H4 (cell line): ENCODE data around the gene LRBA. TPM values are rescaled to one million over a fixed set of nuclear protein-coding genes. Genes with fewer than 3 reads are reported as not detected.
"Not testable (repeated sequence)": the region's sequence is repeated elsewhere in the genome, so short reads cannot be mapped to it uniquely, and the experiment has no call there.

ENCODE experiments used
- DNase-seq: peaks from one replicate; pipeline ENCODE4 v3.0.0-alpha.2; 2015; ENCODE audit warnings: low spot score
- total RNA-seq: library from RNA; depleted of rRNA; stranded (reverse); fragments of >200 nt; shearing (Covaris generic); gene quantifications from 2 replicates; pipeline ENCODE4 v1.2.3, GENCODE V29; 2014

Gene LRBA
- total RNA-seq, 1 experiment from 2014 or later, result 31.1 TPM

DNA sequence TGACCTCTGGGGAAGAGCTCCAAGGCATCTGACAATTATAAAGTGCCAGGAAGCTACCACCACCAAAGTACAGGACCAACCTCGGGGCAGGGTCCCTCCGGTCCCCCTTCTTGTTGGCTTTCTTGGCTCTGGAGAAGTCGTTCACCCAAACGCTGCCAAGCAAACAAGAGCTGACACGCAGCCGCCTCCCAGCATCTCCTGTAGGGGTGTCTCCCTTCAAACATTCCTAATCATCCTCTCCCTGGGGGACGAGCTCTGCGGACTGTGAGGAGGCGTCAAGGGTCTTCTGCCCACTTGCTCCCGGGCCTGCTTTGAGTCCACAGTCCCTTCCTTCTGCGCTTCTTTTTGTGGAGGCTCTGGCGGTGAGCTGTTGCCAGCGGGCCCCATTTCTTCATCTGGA is 592.0 kb downstream of the LRBA start:
- no peak for DNase-seq

DNA sequence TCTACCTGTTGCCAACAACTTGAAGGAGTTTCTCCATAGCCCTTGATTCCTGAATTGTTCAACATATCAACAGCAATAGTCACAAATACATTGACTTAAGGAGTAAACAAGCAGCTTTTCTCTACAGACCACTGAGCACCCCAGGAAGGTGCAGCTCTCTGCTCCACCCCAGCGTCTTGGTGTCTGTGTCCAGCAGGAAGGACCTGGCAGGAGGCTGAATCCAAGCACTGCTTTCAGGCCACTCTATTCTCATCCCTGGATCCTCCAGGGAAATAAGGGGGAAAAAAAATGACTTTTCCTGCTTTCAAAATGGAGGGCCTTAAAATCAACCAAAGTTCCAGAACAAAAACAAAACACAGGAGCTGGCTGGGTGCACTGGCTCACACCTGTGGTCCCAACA is 593.5 kb downstream of the LRBA start:
- no peak for DNase-seq

DNA sequence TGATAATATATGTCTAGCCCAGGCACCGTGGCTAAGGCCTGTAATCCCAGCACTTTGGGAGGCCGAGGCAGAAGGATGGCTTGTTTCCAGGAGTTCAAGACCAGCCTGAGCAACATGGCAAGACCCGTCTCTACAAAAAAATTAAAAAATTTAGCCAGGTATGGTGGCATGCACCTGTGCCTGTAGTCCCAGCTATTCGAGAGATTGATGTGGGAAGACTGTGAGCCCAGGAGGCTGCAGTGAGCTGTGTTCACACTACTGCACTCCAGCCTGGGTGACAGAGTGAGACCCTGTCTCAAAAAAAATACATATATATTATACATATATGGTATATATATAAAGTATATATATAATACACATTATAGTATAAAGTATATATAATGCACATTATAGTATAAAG is 595.1 kb downstream of the LRBA start:
- no peak for DNase-seq

DNA sequence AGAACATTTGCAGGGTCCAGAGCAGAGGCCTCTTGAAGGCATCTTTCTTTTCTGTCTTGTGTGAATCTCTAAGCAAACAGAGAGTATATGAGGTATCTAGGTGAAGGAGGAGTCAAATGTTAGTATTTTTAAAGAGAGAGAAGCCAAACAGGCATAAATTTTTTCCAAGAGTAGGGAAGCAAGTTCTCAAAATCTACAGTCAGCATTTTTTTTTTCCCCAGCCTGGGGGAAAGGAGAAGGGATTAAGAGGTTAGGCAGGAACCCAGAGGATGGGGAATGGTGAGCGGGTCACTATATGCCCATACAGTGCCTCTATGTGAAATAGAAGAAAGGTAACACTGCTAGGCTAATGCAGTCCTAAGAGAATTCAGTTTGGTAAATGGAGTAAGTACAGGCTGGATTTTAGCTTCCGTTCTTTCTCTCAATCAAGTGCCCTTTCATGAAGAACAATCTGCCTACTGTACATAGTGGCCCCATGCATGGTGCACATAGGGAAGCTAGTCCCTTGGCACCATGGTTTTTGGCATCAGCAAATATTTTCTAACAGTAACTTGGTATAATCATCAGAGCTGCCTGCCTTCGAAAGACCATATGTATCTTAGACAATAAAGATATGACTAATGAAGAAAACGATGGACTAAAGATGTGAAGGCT is 596.2 kb downstream of the LRBA start:
- DNase-seq, result no peak

DNA sequence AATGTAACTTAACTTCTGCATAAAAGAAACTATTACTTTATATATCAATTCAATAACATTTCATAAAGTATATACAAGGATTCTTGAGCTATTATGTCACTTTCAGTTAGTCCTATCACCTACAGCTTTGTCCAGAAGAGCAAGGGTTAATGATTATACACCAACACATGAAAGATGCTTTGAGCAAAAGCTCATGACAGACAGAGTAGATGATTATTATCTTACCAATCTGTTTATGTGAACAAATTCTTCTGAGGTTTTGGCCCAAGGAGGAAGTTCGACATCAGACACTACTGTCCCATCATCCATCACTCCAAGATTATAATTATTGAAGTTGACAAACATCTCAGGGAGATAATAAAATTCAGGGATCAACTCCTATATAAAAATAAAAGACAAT is 599.9 kb downstream of the LRBA start:
- DNase-seq, result no peak

DNA sequence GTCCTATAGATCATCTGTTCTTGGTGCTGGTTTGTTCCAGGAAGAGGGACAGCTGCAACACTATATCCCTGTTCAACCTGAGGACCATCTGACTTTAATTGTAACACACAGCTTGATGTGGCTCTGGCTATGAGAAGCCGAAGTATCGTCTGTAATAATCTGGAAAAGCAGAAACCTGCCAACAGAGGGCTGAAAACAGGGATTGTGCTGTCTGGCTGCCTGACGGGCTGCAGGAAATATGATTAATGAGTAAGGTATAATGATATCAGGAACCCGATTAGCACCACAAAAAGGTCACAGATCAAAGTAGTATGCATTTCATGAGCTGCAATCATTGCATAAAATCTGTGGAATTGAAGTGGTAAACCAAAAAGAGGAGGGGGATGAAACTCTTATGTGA is 603.6 kb downstream of the LRBA start:
- DNase-seq, result no peak

DNA sequence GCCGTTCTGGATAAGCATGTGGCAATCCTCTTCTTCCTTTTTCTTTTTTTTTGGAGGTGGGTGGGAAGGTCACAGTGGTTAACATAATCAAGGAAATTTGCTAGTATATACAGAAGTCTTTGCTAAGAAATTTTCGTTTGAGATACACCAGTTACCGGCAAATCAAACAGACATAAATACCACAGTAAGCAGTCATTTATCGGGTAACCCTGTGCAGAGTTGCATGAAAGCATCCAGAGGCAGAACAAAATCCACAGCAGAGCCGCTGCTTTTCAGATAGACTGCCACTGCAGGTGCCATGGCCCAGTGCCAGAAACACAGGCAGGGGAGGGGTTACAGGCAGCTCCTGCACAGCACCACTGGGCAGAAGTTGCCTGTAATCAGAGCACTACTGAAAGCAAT is 612.2 kb downstream of the LRBA start:
- no peak for DNase-seq

DNA sequence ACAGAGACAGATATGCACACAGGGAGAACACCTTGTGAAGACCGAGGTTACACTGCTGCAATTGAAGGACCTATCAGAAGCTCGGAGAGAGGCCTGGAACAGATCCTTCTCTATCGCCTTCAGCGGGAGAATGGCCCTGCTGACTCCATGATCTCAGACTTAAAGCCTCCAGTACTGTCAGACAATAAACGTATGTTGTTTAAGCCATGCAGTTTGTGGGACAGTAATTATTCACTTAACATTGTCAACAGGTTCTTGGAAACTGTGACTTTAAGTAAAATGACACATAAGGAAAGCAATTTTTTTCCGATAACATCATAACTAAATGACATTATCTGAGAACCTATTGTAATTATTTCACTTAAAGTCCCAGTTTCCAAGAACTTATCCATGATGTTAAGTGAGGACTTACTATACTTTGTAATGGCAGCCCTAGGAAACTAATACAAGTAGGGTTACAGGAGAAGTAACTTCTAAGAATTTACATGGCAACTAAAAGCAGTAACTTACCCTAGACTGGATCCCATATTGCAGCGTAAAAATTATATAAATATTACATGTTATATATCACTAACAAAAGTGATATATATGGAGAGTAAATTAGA is 613.9 kb downstream of the LRBA start:
- no peak for DNase-seq

DNA sequence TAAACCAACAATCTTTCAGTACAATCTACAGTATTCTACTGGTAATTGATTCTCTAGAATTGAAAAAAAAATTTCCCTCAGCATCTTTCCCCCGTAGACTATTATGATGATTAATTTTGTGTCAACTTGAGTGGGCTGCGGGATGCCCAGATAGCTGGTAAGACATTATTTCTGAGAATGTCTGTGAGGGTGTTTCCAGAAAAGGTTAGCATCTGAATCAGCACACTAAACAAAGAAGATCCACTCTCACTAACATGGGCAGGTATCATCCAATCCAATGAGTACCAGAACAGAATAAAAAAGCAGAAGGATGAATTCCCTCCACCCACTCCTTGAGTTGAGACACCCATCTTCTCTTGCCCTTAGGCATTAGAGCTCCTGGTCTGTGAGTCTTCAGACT is 619.2 kb downstream of the LRBA start:
- no peak for DNase-seq

DNA sequence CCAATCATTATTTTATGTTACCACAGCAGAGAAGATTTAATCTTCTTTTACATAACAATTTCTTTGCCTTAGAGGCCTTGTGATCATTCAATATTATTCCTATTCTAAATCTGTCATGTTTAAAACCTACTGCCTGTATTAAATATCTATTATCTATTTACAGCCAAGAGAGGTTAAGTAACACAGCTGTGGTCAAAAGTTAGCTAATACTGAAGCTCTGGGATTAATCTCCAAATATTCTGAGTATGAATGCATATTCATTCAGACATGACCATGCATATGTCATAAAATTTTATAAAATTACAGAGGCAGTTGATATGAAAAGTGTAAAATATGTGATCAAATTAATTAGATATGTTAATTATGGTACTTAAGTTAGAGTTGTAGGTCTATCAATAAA is 621.0 kb downstream of the LRBA start:
- DNase-seq, result no peak

DNA sequence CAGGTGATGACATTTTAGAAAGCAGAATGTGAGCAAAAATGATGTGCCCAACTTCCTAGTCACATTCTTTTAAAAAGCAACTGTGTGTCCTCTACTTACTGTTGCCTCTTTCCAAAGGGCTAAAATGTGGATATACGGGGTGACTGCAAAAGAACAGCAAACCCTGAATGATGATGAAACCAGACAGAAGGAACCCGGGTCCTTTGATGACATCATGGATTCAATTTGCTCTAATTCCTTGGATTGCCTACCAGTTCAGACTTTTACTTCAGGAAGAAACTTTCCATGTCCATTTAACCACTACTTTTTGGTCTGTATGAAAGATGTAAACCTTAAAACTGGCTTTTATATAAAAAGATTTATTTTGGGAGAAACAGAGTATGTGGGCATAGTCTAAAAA is 624.0 kb downstream of the LRBA start:
- no peak for DNase-seq

DNA sequence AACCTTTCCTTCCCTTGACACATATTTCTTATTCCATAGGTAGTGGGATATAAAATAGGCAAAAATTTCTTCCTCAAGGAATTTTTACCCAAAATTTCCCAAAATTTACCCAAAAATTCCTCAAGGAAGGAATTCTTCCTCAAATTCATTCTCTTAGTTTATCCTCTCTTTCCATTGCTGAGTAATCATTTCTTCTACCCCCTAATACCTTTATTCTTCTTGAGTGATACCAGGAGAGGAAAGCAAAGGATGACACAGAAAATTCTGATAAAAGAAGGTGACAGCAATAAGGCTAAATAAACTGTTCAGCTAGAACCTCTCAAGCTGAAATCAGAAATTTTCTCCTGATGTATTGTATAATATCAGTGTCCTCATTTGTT is 624.6 kb downstream of the LRBA start:
- DNase-seq, result no peak

DNA sequence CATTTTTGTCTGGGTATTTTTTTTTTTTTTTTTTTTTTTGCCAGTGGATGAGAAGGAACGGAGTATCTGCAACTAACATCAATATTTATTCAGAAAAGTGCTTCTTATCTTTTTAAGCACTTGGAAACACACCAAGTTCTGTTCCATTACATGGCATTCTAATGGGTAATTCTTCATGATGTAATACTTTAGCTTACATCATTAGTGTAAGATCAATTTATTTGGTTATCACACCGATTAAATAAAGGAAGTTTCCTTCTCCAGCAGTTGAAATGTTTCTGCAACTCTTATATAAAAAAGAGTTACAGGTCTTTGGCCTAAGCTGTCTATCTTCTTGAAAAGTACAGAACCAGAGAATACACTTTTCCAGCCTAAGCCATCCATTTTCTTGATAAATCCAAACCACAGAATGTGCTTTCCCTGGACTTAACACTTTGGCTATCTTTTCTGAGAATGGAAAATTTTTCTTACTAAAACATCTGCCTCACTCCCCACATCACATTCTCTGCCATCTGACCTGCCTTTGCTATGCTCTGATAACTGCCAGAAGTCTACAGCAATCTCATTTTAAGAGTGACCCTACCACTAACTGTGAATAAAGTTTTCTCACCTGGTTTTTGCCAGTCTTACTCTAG is 625.1 kb downstream of the LRBA start:
- DNase-seq, result no peak

DNA sequence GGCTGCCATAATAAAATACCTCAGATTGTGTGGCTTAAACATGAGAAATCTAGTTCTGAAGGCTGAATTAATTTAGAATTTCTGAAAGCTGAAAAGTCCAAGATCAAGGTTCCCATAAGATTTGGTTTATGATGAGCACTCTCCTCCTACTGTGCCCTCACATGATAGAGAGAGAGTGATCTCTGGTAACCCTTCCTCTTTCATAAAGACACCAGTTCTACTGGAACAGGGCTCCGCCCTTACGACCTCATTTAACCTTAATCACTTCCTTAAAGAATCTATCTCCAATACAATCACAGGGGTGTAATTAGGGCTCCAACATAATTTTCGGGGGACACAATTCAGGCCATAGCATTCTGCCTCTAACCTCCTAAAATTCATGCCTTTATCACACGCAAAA is 627.1 kb downstream of the LRBA start:
- no peak for DNase-seq

DNA sequence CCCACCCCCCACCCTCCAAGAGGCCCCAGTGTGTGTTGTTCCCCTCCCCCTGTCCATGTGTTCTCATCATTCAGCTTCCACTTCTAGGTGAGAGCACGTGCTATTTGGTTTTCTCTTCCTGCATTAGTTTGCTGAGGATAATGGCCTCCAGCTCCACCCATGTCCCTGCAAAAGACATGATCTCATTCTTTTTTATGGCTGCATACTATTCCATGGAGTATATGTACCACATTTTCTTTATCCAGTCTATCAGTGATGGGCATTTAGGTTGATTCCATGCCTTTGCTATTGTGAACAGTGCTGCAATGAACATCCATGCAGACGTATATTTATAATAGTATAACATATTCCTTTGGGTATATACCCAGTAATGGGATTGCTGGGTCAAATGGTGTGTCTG is 628.7 kb downstream of the LRBA start:
- not testable (repeated sequence) for DNase-seq

DNA sequence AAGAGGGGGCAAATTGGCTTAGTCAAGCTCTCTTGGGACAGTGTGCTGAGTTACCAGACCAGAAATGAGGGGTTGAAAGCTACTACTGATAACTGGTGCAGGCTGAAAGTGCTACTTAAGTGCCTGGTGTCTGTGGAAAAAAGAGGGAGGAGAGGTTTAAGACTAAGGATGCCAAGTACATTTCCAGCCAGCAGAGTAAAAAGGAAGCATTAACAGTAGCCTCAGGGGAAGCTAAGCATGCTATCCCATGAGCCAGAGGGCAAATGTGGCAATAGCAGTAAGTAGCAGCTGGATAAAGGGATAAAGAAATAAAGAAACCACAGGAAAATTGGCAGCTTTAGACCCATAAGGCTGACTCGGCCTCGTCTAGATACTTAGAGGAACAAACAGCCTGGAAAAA is 629.5 kb downstream of the LRBA start:
- peak; percentile 91 for DNase-seq

DNA sequence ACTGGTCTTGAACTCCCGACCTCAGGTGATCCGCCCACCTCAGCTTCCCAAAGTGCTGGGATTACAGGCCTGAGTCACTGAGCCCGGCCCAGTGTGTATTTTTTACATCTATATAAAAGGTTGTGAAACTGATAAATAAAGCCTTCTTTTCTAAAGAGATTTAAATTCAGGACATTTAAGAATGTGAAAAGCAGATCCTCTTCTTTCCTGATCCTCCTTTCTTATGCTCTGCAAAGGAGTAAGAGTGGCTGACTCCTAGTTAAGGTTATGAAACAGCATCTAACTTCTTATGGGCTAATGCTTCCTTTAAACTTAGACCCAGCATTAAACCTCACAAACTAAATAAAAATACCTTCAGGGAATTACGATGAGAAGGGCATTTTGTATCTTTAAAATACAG is 630.8 kb downstream of the LRBA start:
- DNase-seq, result no peak

DNA sequence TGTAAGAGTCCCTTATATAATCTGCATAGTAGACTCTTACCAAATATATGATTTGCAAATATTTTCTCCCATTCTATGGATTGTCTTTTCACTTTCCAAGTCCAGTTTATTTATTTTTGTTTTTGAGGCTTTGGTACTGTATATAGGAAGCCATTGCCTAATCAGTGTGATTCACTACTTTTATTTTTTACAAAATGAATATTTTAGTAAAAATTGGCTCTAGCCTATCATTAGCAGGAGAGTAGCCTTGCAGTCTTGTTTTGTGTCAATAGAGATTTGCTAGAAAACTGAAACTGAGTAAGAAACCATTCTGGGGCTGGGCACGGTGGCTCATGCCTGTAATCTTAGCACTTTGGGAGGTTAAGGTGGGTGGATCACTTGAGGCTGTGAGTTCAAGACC is 633.1 kb downstream of the LRBA start:
- no peak for DNase-seq

DNA sequence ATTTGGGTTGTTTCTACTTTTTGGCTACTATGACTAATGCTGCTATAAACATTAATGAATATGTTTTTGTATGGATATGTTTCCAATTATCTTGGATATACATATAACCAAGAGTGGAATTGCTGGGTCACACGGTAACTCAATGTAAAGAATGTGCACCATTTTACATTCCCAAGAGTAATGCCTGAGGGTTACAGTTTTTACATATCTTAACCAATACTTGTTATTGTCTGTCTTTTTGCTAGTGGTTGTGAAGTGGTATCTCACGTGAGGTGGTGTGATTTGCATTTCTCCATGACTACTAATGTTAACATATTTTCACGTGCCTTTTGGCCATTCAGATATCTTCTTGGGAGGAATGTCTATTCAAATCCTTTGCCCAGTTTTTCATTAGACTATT is 633.5 kb downstream of the LRBA start:
- no peak for DNase-seq

DNA sequence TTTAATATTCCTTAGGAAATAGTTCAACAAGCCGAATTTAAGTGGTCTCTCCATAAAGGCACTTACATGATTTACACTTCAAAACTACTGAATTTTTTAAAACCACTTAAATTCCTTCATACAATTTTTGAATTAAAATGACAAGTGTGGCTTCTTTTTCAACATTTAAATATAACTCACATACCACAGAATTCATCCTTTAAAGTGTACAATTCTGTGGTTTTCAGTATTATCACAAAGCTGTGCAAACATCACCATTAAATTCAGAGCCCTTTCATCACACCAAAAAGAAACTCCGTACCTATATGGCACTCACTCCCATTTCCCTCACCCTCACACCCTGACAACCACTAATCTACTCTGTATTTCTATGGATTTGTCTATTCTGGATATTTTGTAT is 634.0 kb downstream of the LRBA start:
- DNase-seq, result no peak

DNA sequence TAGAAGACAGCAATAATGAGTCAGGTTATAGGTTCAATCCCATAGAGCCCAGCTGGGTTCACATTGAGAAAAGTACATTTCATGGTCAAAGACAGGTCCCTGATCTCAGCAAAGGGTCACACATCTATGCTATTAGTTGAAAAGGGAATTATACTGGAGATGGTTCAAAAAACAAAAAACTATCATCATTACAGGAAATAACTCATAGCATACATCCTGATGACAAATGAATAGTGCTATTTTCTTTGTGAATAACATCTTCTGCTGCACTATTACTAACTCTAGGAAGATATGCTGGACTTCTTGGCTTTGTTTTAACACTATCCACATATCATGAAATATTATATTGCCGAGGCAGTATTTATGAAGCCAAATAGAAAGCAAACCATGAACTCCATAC is 635.6 kb downstream of the LRBA start:
- no peak for DNase-seq

DNA sequence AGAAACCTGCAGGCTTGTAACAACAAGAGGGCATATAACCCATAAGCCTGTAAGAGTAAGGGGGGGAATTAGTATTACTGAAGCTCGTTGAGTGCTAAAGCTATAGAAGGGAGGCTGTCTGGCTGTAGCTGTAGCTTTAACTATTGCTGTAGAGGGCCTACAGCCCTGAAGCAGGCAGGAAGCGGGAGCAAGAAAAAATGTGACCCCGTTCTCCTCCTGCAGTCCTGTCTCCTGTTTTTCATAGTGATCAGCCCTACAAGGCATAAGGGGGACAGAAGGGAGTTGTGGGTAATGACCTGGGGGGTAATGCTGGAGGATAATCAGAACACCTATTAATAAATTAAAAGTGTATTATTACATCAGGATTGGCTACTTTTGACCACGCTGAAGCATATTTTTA is 640.1 kb downstream of the LRBA start:
- DNase-seq, result no peak

DNA sequence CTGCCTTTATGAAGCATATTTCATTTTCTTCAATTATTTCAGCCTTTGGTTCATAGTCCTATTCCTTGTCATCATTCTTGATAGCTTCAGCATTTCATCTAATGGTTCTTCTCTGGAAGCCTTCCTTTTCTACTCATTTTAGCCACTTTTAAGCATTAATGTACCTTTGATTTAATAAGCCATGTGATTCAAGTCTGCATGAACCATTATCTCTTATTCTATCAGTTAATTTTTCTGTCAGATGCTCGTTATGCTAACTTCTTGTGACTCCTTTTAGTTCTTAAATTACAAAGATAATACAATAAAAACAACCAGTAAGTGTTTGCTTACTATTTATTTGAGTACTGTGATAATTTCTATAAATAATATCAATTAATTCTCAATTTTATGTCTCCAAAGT is 643.2 kb downstream of the LRBA start:
- DNase-seq, result no peak
